Femur (tissue), 1 donor: ENCODE results near the gene USH2A.

ENCODE experiments used
- DNase-seq: peaks from one replicate; pipeline ENCODE4 v3.0.0-alpha.2; 2017

The USH2A gene

DNA sequence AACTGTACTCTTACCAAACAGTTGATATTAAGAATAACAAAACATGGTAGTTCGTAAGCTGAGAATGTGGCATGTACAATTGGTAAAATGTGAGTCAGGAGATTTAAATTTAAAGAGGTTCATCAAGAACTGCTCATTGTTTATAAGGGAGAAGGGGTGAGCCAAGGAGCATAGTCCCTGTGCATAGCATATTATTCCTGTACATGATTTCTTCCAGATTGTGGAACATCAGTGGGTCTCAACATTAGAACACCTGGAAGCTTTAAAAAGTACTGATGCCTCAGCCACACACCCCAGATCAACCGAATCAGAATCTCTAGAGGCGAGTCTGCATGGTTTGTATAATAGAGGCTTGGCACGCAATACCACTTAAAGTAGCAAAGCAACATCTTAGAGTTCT is 800.1 kb downstream of the USH2A start:
- DNase-seq, result no peak

DNA sequence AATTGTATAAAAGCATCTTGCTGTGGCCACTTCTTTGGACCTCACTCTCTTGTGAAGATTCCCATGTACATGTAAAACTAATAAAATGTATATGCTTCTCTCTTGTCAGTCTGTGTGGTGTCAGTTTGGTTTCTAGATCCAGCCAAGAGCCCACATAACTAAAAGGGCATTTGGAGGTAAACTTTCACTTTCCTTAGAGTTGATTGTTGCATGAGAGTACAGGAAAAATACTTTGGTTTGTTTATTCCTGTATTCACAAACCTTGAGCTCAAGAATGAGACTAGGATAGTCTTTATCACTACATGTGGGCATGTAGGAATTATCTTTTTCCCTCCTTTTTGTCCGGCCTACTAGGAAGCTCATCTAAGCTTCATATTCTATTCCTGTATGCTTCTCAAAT is 805.3 kb downstream of the USH2A start:
- no peak for DNase-seq

DNA sequence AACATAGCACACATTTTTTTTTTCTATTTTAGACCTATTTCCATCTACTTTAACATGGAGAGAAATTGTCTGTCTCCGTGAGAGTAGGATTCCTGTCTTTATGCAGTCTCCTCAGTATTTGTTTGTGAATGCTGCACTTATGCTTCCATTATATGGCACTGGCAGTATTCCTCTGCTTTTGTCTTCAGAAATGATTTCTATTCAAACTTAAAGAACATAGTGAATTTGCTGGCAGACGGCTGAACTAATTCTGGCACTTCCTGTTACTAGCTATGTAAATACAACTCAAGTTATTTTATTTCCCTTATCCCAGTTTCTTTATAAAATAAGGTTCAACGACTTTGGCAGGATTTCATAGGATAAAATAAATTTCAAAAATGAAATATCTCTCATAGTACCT is 810.9 kb downstream of the USH2A start:
- DNase-seq, result no peak

DNA sequence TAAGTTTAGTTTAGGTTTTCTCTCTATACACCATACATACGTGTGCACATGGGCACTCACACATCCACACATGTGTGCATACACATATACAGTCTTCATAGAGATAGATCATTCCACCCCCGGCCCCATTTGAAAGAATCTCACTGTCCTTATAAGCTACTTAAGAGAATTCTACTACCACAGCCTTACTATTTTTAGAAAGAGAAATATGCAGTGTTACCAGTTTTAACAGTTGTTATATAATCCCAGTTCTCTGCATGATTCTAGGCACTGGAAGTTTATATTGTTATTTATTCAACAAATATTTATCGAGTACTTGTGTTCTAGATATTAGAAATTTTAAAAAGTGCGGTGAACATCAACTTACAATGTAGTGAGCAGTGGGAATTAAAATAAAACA is 814.6 kb downstream of the USH2A start:
- no peak for DNase-seq

DNA sequence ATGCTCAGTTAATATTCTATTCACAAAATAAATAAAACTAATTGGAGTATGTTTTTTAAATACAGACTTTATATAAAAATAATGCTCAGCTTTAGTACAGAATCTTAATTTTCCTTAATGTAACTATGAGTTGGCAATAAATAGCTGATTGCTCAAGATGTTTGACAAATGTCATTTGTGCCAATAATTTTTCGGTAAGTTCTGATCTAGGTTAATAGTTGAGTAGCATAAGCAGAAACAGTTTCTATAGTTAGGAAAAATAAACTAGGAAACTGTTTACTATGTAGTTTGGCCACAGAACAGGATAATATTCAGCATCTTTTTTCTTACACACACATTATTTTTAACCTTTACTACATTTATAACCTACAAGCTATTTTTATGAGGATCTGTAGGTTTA is 815.8 kb downstream of the USH2A start:
- no peak for DNase-seq

DNA sequence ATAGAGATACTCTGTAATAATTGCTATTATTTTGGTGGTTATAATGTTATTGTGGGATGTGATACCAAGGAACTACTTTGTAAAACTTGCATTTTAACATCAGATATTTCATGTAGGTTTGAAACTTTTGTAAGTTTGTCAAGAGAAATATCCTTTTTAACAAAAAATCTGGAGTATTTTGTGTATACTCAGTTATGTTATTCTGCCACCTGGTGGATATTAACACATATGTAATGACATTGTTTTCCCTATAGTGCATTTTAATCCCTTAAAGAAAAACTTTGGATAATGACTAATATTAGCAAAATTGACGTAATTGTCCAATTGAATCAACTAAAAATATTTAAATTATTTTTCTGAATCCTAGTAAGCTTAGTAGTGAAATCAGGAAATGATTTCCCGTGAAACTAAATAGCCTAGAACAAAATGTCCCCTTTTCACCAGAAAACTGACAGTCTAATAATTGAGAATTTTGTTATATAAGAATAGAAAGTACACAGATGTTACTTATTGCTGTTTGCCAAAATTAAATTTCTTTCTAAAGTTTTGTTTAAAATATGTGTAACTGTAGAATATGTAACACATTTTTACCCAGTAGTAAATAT is 816.6 kb downstream of the USH2A start:
- no peak for DNase-seq

DNA sequence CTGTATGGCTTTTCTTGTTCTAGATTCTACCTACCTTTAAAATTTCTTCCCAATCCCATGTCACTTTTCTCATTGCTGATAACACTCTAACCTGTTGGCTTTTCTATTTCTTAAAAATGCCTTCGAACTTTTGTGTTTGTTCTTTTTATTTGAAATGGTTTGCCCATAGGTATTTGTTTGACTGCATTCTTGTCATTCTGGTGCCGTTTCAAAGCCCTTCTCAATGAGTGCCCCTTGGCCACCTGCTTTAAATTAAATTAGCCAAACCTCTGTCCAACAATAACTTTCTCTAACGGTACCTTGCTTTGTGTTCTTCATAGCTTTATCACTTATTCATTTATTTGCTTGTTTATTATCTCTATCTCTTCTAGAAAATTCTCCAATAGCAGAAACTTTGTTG is 817.2 kb downstream of the USH2A start:
- DNase-seq, result no peak

DNA sequence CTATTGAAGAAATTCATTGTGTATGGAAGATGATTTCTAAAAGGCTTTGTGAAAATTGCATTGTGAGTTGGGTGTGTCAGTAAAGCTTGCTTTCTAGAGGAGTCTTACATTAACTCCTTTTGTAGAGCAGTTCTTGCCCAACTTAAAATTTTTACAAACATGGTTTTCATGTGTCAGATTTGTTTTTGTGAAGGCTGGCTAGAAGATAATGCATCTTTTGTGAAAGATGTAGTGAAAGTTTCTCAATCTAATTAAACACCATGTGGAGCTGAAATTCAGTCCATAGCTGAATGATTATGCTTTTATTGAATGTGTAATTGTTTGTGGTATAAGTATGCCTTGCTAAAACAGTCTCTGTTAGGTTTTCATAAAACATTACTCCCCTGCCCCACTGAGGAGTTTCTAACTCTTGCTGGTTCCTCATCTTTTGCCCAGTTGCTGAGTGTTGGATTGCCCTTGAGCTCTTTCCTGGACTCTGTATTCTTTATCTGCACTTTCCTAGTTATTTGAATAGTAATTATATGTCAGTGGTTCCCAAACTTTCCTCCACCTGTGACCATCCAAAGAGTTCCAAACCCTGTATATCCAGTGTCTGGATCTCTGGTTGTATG is 818.1 kb downstream of the USH2A start:
- no peak for DNase-seq

DNA sequence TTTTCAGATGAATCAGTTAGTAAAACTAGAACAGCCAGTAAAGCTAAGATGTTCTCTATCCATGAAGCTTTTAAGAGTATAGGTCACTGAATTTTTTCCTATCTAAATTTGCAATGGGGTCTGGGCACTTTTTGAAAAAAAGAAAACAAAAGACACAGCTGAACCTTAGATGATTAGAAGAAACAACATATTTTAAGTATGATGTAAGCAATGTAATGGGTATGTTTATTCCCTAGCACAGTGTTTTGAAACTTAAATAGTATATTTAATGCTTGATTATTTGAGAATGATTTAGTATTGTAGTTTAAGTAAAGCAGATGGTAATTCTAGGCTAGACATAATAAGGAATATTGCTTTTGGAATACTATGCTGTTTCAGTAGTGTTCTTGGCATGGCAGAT is 819.9 kb downstream of the USH2A start:
- no peak for DNase-seq

DNA sequence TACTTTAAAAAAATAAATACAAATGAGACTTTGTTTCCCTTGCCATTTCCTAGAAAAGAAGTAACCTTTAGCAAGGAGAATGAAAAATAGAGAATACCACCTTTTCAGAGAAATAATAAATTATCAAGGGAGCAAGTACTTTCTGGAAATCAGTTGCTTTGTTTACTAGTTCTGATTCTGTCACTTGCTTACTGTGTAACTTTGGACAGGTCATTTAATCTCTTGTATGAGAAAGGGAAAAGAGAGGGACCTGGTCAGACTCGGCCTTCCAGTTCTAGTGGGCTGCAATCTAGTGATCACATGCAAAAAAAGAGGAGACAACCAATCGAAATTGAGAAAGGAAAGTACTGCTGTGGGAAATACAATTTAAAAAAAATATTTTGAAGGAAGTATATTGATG is 822.0 kb downstream of the USH2A start:
- DNase-seq, result no peak

DNA sequence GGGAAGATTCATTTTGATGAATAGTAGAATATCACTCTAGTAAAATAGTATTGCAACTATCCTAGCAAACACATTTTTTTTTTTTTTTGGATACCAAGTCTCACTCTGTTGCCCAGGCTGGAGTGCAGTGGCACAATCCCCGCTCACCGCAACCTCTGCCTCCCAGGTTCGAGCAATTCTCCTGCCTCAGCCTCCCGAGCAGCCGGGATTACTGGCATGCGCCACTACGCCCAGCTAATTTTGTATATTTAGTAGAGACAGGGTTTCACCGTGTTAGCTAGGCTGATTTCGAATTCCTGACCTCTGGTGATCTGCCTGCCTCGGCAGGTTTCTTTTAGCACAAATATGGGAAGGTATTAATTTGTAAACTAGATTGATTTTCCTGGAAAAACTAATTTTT is 822.4 kb downstream of the USH2A start:
- no peak for DNase-seq

DNA sequence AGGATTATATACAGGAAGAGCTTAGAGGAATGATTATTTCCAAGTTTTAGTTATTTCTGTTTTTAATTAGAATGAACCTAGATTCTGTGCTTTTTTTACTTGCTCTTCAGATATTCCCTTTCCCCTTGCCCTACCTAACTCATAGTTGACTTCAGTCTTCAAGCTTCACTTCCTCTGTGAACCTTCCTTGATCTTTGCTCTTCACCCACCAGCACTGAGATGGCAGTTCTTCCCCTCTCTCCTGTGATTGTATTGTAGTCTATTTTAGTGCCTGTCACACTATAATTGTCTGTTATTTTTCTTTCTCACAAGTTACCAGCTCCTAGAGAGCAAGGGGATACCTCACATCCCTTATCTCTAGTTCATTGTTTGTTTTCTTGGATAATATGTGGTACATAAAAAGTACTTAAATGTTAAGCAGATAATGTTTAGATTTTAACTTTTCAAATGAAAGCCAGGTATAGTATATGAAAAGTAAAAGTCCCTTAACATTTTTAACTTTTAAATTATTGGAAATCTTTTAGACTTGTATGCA is 822.9 kb downstream of the USH2A start:
- no peak for DNase-seq

DNA sequence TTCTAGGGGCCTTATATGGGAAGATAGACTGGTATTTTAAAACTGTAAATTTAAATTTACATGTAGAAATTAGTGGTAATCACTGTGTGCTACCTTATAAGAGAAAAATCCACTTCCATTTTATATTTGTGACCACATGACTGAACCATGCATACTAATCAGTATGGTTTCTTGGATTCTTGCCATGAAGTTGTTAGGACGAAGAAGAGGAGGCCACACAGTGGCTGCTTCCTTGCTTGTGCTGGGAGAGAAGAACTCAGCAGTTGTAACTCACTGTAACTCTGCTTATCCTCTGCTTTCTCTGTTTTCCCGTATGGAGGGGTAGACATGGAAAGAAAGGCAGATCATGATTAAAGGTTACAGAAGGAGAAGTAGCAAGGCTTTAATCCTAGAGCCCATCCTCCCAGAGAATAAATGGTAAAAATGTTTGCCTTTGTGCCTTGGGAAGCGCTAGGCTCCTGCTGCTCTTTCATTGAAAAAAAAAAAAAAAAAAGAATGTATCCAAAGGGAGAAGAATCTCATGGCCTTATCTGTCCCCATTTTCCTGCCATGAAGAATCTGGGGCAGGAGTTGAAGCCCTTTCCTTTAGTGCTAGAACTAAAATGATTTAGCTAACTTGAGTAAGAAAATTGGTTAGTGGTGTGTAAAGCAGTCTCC is 823.7 kb downstream of the USH2A start:
- no peak for DNase-seq

DNA sequence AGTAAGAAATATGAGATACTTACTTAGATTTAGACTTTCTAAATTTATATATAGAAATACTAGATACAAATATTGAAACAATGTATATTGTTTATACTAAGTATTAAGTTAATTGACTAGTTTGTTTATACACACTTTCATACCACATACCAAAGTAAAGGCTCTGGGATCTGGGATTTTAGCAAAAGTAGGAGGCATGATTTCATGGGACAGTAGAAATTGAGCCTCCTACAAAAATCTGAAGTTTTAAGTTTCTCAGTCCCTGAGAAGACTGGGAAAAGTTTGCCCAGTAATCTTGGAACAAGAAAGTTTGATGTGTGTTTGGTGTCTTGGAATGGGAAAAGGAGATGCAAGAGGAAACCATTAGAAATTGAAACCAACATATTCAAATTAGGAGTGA is 825.3 kb downstream of the USH2A start:
- DNase-seq, result no peak

DNA sequence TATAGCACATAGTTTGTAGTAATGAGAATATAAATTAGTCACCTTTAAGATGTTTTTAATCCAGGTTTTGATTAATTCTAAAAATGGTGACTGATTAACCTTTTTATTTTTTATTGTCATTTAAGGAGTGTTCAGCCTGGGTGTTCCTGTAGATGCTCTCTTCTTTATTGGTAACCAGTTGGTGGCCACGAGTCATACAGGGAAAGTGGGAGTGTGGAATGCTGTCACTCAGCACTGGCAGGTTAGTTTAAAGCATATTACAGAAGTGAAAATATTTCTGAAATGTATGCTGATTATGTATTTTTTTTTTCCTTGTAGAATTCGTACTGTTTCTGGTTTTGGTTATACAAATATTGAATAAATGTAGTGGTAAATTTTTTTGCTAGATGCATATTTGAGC is 828.0 kb downstream of the USH2A start:
- DNase-seq, result no peak

DNA sequence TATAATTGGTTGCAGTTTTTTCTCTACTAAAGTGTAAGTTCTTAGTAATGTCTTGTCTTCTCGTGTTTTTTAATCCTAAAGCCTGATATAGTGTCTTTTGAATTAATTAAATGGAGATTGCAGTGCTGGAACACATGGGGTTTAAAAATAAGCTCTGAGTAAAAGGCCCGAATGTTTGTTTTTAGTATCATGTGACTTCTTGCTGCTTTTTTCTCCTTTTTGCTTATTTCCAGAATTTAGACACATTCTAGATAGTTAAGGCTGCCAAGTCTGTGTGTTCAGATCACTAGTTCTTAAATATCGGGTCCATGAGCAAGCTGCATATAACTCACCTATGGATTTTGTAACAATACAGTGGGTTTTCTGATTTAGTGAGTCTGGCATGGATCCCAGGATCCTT is 828.6 kb downstream of the USH2A start:
- DNase-seq, result no peak

DNA sequence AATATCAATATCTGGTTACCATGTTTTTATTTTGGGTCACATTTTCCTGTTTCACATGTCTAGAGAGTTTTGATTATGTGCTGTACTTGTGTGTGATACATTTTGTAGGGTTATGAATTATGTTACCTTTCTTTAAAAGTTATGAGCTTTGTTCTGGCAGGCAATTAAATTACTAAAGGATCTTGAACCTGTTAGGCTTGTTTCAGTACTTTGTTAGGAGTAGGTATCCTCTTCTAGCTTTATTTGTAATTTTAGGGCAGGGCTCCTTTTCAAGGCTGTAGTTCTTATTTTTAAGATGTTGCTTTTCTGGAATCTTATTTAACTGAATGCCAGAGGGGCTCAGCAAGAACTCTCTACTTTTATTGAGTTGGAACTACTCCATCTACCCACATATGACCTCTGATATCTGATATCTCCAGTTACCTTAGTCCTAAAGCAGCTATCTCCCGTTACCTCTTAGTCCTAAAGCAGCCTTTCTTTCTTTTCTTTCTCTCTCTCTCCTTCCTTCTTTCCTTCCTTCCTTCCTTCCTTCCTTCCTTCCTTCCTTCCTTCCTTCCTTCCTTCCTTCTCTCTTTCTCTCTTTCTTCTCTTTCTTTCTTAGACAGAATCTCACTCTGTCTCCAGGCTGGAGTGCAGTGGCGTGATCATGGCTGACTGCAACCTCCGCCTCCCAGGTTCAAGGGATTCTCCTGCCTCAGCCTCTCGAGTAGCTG is 832.3 kb downstream of the USH2A start:
- no peak for DNase-seq

DNA sequence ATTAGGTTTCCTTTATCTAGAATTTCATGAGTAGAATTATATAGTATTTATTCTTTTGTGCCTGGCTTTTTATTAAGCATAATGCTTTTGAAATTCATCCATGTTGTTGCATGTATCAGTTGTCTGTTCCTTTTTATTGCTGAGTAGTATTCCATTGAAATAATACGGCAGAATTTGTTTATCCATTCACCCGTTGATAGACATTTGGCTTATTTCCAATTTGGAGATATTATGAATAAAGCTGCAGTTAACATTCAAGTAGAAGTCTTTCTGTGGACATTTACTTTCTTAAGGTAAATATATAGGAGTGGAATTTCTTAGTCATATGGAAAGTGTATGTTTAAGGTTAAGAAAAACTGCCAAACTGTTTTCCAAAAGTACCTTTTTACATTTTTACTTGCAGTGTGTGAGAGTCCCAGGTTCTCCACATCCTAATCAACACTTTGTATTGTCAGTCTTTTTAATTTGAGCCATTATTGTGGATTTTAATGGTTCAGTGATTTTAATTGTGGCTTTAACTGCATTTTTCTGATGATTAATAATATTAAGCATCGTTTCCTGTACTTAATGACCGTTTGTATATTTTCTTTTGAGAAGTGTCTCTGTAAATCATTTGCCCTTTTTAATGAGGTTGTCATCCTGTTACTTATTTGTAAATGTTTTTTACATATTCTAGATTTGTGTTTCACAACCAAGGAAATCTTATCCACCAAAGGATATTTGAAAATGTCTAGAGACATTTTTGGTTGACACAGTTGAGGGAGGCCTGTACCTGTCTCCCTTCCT is 833.4 kb downstream of the USH2A start:
- no peak for DNase-seq

DNA sequence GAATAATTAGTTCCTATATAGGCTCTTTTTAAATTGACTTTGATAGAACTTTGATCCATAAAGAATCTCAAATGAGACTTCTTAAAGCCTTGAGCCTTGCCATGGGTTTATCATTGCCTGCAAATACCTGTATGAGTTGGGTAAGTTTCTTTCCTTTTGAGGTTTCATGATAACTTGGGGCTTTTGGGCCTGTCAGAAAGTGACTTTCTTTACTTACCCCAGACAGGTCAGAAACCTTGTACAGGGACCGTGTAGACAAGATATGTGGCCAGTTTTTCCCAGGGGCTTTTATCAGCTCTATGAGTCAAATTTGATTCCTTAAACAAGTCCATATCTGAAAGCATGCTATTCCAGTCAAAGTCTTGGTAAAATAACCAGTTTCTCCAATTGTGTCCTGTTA is 838.9 kb downstream of the USH2A start:
- DNase-seq, result no peak

DNA sequence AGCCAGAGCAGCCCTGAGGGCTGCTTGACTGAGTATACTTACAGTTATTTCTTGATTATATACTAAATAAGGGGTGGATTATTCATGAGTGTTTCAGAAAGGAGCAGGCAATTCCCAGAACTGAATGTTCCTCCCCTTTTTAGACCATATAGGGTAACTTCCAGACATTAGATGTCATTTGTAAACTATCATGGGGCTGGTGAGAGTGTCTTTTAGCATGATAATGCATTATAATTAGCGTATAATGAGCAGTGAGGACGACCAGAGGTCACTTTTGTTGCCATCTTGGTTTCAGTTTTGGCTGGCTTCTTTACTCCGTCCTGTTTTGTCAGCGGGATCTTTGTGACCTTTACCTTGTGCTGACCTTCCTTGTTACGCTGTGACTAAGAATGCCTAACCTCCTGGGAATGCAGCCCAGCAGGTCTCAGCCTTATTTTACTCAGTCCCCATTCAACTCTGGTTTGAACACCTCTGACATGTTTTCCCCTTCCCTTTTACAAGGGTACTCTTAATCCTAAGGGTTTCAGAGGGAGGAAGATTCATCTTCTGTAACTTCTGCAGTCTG is 840.0 kb downstream of the USH2A start:
- no peak for DNase-seq

DNA sequence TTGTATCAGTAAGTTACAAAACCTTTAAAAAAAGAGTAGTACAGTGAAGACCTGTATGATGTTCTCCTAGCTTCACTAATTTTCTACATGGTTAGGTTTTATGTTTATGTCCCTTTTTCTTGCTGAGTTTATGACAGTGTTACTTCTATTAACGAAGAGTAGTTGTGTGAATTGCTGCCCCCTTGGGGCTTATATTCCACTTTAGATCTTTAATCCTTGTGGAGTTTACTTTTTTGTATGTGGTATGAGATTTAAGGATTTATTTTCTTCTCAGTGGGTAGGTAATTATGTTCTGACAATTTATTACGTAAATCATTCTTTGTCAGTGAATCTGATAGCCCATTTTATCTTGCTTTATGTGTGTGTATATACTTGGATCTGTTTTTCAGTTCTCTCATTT is 841.4 kb downstream of the USH2A start:
- DNase-seq, result no peak
